HG03064 (cell line): Measurements from ENCODE around the gene TEK.

Experiments
- ATAC-seq: cut with Tn5 transposase; IDR thresholded peaks from one replicate; pipeline ENCODE4 v1.9.1; 2021; ENCODE audit warnings: low read depth; ENCODE audit not compliant: unreplicated experiment

TEK gene

DNA sequence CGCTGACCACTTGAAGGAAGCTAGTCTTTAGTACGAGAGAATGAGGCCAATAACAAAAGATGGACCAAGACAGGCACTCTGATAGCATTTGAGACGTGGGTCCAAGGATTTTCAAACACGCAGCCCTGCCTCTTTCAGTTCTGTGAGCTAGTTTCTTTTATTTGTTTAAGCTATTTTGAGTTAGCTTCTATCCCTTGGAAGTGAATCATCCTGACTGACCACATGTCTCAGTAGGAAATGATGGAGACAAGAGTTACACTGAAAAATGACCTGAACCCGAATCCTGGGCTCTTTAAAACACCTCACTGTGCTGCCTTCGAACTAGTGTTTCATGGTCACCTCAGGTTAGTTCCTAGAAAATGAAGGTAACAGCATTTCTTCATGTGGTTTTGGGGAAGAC is 9.9 kb downstream of the TEK start:
- ATAC-seq, result no peak

DNA sequence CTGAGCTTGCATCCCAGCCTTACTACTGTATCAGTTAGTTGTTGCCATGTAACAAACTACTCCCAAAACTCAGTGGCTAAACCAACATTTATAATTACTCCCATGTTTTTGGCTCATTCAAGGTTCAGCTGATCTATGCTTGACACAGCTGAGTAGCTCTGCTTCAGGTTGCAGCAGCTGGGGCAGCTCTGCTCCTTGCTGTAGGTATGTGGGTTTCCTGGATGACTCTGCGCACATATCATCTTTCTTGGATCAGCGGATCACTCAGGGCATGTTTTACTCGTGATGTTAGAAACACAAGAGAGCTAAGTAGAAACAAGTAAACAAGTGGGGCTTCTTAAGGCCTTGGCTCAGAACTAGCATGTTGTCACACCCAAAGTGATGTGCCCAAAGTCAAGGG is 15.1 kb downstream of the TEK start:
- ATAC-seq, result no peak

DNA sequence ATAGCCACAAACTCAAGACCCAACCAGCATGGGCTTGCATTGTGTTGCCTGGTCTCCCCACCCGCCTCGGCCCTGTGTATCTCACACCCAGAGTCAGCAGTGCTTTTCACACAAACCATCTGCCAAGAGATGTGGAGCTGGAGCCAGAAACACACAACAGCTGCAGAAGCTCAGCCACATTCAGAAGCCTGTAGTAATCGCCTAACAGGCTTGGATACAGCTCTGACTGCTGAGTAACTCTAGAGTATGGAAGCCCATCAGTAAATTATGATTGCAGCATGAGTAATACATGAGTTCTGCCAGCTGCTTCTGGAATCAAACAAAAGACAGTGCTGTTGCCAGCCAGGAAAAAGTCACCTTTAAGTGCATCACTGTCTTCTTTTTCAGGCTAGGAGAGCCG is 16.0 kb downstream of the TEK start:
- no peak for ATAC-seq

DNA sequence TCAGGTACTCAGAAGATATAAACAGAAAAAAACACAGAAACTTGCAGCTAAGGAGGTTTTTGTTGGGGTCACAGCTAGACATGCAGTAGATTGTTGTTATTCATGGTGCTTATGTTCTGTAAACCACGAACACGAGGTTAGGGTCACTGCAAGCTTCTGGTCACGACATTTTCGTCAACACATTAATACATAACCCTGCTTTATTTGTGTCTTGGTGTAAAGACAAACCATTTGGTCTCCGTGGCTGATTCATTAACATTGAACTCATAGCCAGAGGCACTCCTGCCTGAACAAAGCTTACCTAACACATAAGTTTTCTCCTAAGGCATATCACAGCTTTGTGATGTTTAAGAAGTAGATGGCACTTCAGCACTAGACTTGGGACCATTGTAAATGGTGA is 16.9 kb downstream of the TEK start:
- no peak for ATAC-seq

DNA sequence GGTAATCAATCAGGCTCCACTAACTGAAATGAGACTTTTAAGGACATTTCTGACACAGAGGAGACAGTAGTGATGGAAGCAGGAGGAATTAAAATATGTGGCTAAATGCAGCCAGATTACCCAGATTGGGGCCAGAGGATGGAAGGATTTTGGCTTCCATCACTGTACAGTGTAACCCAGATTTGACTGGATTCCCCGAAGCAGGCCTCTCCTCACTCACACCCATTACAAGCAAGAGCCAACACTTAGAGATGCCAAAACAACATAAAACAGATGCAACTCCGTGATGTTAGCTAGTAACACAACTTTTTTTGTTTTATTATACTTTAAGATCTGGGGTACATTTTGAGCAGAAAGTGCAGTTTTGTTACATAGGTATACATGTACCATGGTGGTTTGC is 17.6 kb downstream of the TEK start:
- no peak for ATAC-seq

DNA sequence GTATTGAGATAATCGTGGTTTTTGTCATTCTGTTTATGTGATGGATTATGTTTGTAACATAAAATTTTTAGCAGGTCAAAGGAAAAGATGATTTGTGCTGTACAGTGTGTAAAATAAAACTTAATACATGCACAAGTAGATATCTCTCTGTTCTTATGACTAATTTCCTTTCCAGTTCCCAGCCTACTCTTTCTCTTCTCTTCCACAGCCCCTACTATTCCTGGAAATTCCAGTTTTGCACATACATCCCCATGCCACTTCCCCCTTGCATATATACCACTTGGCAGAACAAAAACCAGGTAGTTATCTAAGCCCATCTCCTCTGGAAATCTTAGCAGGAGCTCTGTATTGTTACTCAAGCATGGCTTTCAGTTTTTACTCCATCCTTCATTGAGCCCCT is 20.2 kb downstream of the TEK start:
- ATAC-seq, result no peak

DNA sequence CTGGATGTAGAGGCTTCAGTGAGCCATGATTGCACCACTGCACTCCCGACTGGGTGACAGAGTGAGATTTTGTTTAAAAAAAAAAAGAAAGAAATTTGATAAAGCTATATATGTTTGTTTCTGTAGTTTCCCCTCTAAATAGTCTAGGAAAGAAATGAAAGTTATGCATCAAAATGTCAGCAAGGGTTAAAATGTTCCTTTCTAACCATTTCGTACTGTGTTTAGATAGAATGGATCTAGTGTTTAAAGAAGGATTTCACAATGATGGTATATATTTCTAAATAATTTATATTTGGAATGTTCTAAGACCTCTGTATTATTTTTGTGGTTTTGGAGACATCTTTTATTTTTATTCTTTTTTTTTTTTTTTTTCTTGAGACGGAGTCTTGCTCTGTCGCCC is 22.7 kb downstream of the TEK start:
- ATAC-seq, result no peak

DNA sequence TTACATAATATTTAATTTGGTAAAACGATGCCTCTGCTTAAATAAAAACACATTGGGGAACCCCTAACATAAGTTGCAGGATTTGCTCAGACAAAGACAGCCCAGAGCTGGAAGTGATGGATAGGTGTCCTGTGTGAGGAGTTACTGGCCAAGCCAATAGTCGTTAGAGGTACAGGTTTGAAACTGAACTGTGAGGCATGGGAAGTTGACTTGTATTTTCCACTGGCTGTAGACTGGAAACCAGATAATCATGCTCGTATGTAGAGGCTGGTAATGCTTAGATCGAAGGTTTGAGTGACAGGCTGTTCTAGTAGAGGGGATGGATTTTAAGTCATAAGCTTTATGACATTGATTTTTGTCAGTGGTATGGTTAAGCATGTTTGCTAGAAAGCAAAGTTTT is 24.8 kb downstream of the TEK start:
- ATAC-seq, result no peak

DNA sequence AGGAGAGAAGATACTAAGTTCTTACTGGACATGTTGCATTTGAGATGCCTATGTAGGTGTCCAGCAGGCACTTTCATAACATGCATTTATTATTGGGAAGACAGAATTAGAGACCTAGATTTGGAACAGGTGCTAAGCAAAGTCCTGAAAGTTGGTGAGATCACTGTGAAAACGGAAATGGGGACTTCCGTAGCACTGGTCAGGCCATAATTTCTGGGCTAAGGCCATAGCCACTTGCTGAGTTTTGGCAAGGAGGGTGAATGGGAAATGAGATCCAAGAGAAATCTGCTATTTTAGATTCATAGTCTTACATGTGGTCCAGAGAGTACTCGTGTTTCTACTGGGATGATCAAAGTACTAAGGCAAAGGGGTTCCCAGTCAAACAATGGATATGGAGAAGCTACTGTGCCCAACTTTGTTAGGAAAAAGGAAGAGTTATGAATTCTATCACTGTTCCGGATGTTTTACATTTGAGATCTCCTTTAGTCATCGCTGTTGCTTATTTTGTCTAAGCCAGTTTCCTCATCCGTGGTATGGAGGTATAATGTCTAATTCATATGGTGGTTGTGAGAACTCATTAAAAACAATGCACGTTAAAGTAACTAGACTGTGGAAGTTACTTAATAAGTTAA is 33.4 kb downstream of the TEK start:
- no peak for ATAC-seq

DNA sequence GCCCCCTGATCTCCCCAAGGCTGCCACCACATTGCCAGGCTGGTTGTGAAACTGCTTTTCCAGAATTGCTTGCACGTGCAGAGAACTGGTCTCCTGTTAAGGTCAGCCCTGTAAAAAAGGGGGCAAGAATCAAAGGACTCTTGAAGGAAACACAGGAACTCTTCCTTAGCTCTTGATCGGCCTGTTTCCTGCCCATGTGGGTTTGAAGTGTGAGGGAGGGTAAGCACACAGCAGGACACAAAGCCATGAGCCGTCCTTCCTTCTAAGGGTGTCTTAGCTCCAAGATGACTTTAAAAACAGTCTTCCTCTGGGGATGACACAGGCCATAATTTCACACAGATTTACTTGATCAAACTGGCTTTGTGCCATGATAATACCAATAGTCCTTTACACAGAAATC is 36.1 kb downstream of the TEK start:
- ATAC-seq, result no peak

DNA sequence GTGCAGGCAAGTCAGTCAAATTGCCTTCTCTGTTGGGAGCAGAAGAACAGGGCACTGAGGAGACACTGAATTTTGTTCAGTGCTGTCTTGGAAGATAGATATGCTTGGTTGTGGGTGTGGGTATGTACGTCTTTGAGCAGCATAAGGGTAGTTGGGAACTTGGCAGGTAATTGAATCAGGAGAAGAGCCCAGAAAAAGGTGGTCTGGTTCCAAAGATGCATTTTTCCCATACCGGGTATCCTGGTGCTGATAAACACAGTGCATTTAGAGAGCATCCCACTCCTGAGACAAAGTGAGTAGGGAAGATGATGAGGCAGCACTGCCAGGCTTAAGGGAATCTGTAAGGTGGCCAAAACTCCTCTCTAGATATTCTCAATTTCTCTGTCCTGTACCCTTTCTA is 40.6 kb downstream of the TEK start:
- ATAC-seq, result no peak

DNA sequence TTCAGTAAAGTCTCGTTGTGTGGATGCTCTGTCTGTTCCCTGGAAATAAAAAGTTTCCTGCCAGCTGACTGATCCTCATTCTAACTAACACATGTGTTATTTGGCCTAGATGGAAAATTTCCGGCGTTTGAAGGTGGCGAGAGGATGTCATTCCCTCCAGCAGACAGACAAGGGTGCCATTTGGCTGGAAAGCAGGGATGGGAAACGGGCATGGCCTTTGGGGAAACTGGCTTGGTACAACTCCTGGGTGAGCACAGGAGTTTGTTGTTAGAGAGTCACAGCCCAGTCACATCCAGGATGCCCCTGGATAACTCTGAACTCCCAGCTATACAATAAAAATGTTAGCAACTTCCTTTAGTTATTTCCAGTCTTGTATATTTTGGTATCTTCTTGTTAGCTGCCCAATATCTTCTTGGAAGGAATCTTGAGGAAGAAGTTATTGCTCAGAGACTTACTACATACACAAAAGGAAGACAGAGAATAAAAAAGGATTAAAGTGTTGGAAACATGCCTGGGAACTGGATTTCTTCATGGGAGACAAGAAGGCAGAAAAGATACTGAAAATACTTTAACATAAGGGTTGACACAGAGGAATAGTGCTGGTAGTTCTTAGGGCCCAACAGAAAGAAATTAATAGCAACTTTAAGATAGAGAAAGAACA is 41.9 kb downstream of the TEK start:
- no peak for ATAC-seq

DNA sequence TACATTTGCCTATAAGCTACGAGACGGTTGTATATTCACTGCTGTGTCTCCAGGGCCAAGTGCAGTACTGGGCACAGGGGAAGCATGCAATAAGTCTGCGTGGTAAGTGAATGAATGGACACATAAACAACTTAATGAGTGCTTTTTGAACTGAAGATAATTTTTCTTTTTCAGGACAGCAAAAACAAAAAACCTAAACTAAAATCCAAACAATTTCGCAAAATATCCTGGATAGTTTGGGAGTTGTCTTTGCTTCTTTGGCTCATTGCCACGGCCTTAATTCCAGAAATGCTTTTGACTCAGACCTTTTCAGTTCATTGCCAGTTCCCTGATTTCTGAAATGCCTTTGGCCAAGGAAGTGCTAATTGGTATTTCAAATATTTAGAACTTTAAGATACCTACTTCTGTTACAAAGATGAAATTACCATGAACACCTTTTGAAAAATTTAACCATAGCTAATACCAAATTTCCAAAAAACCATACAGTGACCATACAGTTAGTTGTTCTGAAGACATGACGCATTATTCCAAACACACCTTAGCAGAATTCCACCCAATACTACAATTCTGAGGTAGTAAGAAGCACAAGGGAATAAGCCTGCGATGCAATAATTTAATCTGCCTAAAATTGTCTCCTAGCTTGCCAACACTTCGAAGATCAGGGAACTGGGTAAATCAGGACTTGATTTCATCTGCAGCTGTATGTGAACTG is 42.8 kb downstream of the TEK start:
- no peak for ATAC-seq

DNA sequence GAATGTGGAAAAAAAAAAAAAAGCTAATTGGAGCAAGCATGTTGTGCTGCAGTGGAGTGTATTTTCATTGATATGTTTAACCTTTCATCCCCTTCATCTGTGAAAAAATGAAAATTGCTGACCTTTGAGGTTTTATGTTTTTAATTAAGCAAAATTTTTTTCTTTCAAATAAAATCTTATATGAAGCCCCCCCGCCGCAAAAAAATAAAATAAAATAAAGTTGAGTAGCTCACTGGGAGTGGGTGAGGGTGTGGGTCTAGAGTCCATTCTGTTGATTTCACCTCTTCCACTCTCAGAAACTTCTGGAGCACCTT is 43.3 kb downstream of the TEK start:
- no peak for ATAC-seq

DNA sequence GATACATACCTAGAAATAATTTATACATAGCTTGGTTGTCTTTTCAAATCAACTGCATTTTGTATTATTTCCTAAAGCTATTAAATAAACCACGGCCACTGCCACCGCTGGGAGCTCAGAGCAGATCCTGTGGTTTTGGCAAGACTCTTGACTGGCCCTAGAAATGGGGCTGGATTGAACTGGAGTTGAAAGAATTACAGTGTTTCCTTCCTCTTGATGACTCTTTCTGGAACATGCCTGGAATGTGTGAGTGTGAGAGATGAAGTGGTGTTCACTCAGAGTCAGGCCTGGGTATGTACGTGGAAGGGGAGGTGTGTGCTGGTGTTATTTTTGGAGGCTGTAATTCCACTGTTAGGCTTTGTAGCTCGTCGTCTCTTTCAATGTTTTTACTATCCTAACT is 45.9 kb downstream of the TEK start:
- no peak for ATAC-seq

DNA sequence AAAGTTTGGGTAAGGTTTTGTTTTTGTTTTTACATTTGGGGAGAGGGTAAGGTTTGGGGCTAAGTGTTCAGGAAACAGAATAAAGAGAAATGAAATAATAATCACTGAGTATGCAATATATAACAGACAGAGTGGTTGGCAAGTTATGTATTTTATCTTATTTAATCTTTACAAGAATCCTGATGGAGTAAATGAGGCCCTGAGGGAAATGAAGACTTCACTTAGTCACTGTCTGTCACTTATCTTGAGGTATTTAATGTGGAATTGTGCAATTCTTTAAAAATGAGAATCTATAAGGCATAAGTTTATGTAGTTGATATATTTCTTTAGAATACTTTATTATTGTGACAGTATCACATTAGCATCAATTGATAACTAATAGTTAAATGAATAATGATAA is 48.1 kb downstream of the TEK start:
- ATAC-seq, result no peak

DNA sequence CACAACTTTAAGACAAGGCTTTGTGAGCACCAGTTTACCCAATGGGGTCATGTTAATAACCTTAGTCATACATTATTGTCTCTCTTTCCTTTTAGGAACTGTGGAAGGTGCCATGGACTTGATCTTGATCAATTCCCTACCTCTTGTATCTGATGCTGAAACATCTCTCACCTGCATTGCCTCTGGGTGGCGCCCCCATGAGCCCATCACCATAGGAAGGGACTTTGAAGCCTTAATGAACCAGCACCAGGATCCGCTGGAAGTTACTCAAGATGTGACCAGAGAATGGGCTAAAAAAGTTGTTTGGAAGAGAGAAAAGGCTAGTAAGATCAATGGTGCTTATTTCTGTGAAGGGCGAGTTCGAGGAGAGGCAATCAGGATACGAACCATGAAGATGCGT is 48.7 kb downstream of the TEK start:
- no peak for ATAC-seq

DNA sequence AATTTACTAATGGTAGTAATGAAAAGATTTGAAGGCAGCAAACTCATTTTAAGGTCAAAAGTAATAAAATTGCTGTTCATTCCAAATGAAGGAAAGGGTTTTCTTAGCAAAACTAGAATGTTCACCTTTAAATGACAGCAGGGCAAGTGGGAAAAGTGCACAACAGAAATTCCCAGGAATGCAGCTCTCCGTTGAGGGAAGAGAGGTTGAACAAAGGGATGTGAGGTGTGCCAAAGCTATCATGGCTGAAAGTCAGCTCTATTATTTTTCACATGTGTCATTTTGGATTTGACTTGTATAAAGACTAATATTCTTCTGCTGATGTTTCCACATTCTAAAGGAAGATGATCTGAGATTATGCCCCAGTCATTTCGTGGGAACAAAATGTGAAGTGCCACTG is 51.6 kb downstream of the TEK start:
- no peak for ATAC-seq

DNA sequence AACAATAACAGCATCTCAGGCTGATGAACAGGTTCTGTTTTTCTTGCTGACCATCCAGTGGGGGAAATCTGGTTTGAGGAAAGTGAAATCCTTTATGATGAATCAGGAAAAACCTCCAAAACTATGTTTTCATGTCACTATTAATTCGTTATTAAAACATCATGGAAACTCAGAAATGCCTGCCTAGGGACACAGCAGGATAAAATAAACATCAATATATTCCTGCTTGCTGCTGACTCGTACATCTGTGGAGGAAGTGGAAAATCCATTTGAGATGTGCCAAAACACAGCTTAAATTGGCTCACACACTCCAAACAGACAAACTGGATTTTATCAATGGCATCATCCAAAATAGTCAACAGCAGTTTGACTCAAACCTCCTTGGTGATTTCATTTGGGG is 53.0 kb downstream of the TEK start:
- no peak for ATAC-seq

DNA sequence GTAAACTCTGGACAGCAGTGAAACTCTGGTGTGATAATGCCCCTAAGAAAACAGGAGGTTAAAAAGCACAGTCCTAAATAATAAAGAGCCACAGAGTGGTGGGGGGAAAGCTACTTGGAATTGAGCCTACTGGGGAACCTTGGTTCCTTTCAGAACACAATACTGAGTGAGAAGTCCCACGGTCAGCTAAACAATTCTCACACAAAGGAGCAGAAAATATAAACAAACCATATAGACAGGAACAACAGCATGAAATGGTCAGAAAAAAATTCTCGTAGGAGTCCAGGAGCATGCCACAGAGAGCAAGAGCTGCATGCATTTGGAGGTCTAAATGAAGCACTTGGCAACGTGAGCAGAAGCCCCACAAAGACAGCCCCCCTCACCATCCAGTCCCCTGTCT is 56.0 kb downstream of the TEK start:
- ATAC-seq, result no peak

DNA sequence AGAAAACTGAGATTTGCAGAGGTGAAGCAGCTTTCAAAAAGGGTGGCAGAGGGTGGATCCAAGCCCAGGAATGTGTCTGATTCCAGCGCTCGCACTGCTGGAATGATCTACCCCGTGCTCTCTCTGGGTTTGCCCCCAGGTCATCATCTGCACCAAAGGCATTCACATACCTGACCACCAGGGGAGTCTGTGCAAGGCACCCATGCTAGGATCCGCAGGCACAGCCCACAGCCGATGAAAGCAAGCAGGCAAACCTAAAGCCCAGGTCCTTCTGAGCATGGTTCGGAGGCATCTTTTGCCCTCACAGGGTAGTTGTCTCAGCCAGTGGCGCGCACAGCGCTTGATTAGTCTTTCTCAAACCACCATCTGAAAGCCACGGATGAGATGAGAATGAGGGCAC is 56.6 kb downstream of the TEK start:
- no peak for ATAC-seq

DNA sequence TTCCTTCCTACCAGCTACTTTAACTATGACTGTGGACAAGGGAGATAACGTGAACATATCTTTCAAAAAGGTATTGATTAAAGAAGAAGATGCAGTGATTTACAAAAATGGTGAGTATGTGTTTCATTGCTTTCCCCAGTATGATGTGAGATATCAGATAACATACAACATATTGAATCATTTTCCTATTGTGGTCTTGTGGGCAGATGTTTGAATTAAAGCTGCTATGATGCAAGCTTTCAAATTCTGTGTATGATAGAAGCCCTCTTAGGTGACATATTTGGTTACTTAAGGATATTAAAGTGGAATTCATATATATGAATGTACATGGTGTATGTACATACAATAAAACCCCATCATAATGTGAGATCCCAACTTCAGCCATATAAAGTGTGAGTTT is 59.5 kb downstream of the TEK start:
- no peak for ATAC-seq
